CD4-positive, alpha-beta T cell treated with Interleukin-12 subunit alpha and Interleukin-12 subunit beta, for 1 hour (primary cell): ENCODE results near the gene CLEC16A.

ENCODE experiments used
- DNase-seq: peaks from one replicate; pipeline ENCODE4 v3.0.0-alpha.2; 2020

Gene CLEC16A

GRCh38 chr16:11145173-11145818 is 200.9 kb downstream of the CLEC16A start:
- DNase-seq, result no peak

GRCh38 chr16:11145819-11146211 is 201.5 kb downstream of the CLEC16A start:
- DNase-seq, result no peak

- no peak for DNase-seq
These were observed 202.8 kb downstream of the CLEC16A start for GRCh38 chr16:11147033-11147753.

- DNase-seq, result no peak
These were observed 203.5 kb downstream of the CLEC16A start for GRCh38 chr16:11147754-11148444.

GRCh38 chr16:11149011-11149616 is 204.8 kb downstream of the CLEC16A start:
- DNase-seq, result no peak

GRCh38 chr16:11150190-11150589 is 205.8 kb downstream of the CLEC16A start:
- DNase-seq, result no peak

- DNase-seq, result no peak
These were observed 207.0 kb downstream of the CLEC16A start for GRCh38 chr16:11151156-11151884.

- no peak for DNase-seq
These were observed 207.7 kb downstream of the CLEC16A start for GRCh38 chr16:11151885-11152629.

- DNase-seq, result no peak
These were observed 208.4 kb downstream of the CLEC16A start for GRCh38 chr16:11152677-11153331.

- no peak for DNase-seq
These were observed 211.0 kb downstream of the CLEC16A start for GRCh38 chr16:11155284-11155806.

- no peak for DNase-seq
These were observed 212.0 kb downstream of the CLEC16A start for GRCh38 chr16:11156401-11156800.

GRCh38 chr16:11157143-11157542 is 212.8 kb downstream of the CLEC16A start:
- no peak for DNase-seq

GRCh38 chr16:11158018-11158417 is 213.7 kb downstream of the CLEC16A start:
- DNase-seq, result no peak

GRCh38 chr16:11159282-11159681 is 214.9 kb downstream of the CLEC16A start:
- no peak for DNase-seq

- no peak for DNase-seq
These were observed 216.3 kb downstream of the CLEC16A start for GRCh38 chr16:11160676-11161115.

GRCh38 chr16:11161439-11161838 is 217.1 kb downstream of the CLEC16A start:
- DNase-seq, result no peak

GRCh38 chr16:11161974-11162373 is 217.6 kb downstream of the CLEC16A start:
- DNase-seq, result no peak

- DNase-seq, result no peak
These were observed 218.4 kb downstream of the CLEC16A start for GRCh38 chr16:11162586-11163268.

- DNase-seq, result no peak
These were observed 219.4 kb downstream of the CLEC16A start for GRCh38 chr16:11163761-11164261.
